HG03159 (cell line): ENCODE measurements around the gene CHST15.
"Not testable (repeated sequence)": the region's sequence is repeated elsewhere in the genome, so short reads cannot be mapped to it uniquely, and the experiment has no call there.

ENCODE experiments used
- ATAC-seq: cut with Tn5 transposase; IDR thresholded peaks from one replicate; pipeline ENCODE4 v1.9.1; 2021; ENCODE audit warnings: mild to moderate bottlenecking, moderate library complexity; ENCODE audit not compliant: unreplicated experiment

CHST15 gene

DNA sequence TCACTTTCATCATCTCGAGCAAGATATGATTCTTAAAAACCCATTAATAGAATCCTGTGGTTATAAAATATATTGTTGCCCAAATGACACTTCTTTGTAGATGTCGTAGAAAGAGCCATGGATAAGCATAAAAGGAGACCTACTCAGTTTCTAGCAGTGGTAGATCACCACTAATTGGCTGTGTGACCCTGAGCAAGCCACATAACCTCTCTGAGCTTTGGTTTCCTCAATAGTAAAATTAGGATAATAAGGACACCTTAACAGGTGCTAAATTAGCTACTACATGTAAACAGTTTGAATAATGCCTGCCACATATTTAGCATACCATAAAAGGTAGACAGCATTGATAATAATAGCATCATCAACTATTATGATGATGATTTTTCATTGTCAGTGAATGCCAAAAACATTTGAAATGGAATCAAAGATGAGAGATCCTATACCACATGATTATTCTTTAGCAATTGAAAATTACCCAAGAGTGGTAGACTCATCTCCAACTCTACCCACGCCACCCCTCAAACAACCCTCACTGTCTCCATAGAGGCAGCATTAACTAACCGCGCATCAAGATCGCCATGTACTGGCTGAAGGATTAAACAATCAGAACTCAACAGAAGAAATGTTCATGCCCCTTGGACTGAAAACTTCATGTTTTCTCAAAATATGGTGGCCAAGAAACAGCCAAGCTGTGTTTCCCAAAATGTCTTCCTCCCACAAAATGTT is 45.8 kb downstream of the CHST15 start:
- ATAC-seq = no peak

DNA sequence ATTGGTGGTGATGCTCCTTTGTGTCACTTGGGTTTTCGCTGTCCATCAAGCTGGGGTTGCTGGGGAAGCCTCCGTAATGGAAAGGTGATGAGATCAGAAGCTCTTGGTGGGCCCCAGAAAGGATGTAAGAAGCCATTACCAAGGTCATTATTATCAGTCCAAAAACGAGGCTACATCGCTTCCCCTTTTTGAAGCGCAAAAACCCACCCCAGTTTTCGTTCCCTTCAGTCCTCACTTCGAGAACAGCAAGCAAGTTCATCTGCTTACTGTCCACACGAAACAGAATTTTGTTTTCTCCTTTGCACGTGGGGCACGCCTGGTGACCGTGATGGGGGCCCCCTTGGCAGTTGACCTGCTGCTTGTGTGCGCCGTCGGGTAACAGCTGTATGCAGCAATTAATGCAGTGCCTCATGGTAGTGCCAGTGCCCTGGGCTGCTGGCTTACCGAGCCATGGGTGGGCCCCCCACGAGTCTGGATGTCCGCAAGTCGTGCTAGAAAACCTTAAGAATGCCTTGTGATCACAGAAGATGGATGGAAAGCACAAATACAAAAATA is 47.5 kb downstream of the CHST15 start:
- ATAC-seq = no peak

DNA sequence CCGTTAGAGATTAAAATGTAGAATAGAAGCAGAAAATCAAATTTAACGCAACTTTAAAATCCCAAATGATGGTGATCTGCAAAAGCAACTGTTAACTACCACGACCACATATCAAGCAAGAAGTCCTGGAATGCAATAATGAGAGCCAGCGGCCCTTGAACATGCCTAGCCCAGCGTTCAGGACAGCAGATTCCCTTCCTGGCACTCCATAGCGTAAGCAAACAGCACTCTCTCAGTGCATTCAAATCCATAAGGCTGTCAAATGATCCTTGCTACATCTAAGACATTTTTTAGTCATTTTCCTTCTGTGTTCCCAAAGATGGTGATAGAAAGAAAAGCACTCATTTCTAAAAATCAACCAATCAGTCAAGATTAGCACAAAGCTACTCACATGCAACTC is 48.1 kb downstream of the CHST15 start:
- no peak for ATAC-seq

DNA sequence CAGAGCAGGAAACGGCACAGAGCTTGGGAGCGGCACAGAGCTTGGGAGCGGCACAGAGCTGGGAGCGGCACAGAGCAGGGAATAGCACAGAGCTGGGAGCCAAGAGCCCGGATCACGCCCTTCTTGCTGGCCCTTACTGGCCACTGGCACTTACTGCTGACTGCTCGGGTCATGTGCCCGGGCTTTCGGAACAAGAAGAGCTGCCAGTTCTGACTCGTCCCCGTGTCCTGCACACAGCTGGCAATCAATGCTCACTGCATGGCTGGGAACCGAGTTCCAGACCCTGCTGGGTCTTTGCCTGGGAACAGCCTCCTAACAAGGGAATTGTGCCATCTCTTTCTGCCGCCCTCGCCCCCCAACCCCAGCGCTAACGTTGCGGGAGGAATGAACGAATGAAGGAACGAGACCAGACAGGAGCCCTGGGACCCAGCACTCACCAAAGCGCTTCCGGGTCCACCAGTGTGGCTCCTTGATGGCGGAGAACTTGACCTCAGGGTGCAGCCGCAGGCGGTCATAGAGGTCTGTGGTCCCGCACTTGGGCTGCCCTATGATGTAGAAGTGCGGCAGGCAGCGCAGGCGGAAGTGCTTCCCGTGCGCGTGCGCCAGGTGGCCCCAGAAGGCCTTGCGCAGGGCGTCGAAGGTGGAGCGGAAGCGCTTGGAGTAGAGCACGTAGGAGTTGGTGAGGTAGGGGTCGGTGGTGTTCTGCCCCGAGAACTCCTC is 49.1 kb downstream of the CHST15 start:
- no peak for ATAC-seq

DNA sequence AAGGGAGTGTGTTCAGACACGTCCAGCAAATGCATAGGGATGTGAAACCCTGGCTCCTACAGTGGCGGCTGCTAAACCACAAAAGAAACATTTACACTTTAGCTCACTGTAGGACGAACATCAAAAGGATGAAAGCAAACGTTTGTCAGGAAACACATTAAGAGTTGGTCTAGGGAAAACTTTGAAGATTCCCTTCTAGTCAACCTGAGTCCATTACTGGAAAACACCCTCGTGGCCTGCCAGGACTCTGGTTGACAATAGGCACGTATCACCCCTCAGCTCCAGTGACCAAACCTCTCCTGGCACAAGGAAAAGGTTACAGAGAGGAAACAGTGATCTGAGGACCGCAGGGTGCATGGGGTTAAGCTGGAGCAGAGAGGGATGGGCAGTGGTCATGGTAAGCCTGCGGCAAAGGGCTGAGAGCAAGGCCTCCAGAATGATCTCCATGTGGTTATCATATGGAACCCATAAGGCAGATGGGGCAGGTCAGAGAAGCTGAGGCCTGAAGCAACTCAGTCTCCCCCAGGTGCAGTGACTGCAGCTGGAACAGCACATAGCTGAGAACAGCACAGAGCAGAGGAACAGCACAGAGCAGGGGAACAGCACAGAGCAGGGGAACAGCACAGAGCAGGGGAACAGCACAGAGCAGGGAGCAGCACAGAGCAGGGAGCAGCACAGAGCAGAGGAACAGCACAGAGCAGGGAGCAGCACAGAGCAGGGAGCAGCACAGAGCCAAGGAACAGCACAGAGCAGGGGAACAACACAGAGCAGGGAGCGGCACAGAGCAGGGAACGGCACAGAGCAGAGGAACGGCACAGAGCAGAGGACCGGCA is 49.9 kb downstream of the CHST15 start:
- ATAC-seq = peak; percentile 63

DNA sequence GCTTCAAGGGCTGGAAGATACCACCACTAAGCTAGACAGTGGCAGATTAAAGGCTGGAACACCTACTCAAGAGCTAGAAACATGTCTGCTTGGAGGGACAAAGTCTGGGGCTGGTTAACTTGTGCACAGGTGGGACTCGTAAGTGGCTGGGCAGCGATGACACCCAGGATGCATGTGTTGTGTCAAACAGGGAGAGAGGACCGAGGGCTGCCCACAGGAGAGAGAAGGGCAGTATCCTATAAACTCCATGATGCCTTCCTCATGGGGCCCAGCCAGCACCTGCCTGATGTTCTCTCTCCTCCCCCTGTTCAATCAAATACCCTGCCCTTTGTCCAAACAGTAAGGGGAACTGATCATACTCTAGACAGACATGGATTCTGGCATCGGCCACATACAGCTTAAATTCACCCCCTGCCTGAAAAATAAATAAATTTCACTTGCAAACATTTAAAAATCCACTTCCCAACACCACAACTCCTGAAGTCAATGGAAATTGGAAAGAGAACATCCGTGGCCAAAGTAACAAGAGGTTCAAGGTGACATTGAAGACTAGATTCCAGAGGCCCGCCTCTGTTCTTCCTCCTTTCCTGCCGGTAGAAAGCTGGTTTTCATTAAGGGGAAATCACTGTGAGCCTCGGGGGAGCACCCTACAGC is 50.6 kb downstream of the CHST15 start:
- ATAC-seq = no peak

DNA sequence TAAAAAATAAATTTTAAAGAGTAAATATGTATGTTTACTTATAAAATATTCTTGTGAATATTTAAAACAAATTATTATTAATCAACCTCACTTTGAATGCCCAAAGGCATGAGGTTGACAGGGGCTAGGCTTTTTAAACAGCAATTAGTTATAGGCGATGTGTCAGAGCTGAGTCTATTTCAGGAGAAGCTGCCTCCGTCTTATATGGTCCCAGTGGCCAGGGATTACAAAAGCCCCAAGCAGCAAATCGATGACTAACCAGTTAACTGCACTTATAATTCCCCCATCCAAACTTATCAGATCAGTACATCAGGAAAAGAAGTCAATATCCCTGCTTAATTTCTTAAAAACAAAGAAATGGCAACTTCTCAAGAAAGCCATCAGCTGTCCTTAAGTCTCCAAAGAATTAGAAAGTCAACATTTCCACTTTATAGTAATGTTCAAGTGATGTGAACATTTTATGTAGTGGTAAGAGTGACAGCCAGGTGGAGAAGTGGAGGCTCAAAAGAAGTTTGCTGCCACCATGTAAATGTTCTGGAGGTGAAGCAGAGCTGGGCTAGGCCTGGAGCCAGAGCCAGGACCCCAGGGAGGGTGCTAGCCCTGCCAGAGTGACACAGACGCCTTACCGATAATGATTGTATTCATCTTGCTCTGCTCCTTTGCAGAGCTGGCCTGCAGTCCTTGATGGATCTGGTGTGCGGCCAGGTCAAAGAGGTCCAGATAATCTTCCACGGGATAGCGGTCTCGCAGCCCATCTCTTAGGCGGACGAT is 51.5 kb downstream of the CHST15 start:
- no peak for ATAC-seq

DNA sequence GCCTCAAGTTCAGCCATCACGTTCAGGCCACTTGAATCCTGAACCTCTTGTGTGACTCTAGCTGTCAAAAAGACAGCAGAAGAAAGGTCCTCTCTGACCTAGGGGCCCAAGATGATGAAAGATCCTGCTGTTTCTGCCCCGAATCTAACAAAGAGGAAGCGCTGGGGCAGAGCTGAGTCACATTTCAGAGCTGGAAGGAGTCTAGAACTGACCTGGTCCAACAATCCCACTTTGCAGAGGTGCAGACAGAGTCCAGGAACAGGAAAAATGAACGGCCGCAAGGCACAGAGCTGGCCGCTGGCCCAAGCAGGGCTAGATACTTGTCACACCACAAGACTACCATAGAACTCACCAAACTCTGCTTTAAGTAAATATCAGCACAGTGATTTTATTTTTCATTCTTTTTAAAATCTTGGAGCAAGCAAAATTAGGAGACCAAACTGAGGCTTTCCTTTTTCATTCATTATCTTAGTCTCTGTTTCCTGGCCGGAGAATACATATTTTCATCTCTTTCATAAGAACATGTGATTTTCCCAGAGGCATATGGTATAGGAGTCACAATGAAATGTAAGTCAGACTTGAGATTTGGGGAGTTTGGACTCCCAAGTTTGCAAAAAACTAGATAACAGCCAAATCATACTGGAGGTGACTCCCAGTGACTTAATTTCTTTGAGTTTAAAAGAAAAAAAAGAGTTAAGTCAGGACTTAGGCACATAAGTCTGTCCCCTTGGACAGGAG is 52.8 kb downstream of the CHST15 start:
- no peak for ATAC-seq

DNA sequence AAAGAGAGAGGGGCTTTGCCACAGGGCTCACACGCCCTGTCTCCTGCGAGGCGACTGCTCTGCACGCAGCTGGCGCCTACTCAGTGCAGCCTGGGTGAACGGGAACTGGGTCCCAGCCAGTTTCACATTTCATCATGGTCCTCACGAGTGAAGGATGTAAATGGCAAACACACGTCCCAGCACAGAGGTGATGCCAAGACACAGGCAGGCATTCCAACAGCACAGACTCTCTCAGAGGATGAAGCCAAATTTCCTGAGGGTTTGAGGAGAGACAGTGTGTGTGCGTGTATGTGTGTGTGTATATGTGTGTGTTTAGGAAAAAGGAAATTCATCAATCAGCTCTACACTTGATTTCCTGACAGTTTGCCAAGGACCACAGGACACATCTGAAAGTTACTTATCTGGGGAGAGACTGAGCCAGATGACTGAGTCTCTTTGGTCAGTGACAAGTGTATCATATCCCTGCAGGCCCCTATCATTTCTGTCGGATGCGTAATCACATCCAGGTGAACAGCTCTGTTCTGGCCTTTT is 53.9 kb downstream of the CHST15 start:
- ATAC-seq = no peak

DNA sequence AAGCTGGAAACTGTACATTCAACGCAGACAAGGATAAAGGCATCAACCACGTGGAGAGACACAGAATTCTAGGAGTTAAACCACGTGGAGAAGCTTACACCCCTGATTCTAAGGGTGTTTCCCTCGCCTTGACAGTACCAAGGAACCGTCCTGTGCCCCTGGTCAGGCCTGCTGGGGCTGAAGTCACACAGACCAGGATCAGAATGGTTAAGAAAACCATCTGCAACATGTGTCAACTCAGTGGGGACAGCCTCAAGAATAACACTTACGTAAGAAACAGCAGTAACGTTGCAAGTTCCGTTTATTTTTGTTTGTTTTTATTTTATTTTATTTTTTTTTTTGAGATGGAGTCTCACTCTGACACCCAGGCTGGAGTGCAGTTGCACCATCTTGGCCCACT is 55.6 kb downstream of the CHST15 start:
- no peak for ATAC-seq

DNA sequence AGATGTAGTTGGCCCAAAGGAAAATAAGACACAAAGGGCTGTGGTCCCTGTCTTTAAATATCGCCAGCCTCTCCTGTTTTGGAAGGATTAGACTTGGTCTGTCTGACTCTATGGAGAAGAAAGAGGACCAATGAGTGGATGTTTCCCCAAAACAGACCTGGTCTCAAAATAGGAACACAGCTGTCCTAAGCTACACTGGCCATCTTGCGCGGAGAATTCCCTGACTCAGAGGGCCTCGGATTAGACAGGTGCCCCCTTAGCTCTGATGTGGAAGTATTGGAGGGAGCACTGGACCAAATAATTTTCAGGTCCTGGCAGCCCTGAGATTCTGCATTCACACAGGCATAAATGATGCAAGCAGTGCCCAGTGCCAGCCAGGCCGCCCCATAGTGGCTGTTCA is 56.1 kb downstream of the CHST15 start:
- no peak for ATAC-seq

DNA sequence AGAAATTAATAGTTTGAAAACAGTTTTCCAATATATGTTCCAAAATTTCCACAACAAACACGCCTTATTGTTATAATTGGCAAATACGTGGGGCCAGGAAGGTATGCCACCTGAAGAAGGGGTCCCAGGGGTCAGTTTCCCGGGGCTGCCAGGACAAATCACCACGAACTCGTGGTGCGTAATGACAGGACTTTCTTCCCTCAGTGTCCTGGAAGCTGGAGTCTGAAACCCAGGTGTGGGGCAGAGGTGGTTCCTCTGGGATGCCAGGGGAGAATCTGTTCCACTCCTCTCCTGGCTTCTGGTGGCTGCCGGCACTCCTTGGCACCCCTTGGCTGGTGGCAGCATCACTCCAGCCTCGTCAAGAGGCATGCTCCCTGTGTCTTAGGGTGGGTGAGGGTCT is 56.7 kb downstream of the CHST15 start:
- ATAC-seq = no peak

DNA sequence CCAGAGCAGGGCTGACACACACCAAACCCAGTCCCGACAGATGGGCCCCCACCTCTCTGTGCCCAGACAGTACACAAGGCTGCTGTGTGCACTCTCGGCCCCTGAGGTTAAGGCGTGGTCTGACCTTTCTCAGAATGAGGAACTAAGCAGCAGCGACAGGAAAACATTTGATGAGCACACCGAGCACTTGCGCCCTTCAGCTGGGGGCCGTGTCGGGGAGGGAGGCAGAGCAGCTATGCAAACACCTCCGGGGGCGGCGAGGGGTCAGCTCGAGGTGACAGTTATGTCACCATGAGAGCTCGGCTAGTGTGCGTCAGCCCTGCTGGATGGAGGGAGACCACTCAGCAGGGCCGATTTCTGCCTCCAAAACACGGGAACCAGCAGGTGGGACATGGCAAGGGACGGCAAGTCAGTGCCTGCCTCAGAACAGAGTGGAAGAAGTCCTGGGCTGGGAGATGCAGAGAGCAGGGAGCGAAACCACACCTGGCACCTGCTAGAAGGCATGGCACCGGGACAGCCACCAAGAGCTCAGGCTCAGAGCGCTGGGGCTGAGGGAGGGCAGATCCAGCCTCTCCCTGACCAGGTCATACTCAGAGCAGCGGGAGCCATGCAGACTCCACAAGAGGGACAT is 57.4 kb downstream of the CHST15 start:
- peak; percentile 99 for ATAC-seq

DNA sequence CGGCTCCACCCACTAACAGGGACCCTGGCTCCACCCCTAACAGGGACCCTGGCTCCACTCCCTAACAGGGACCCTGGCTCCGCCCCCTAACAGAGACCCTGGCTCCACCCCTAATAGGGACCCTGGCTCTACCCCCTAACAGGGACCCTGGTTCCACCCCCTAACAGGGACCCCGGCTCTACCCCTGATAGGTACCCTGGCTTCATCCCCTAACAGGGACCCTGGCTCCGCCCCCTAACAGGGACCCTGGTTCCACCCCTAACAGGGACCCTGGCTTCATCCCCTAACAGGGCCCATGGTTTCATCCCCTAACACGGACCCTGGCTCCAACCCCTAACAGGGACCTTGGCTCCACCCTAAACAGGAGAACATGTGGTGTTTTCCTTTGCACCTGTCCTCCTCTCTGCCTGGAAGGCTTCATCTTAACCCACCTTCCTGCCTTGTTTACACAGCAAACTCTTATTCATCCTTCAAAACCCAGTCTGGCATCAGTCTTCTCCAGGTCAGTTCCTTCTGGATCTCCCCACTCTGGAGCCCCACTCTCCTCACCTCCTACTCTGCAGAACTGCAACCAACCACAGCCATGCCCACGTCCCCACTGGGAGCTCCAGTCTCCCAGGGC is 58.0 kb downstream of the CHST15 start:
- no peak for ATAC-seq

DNA sequence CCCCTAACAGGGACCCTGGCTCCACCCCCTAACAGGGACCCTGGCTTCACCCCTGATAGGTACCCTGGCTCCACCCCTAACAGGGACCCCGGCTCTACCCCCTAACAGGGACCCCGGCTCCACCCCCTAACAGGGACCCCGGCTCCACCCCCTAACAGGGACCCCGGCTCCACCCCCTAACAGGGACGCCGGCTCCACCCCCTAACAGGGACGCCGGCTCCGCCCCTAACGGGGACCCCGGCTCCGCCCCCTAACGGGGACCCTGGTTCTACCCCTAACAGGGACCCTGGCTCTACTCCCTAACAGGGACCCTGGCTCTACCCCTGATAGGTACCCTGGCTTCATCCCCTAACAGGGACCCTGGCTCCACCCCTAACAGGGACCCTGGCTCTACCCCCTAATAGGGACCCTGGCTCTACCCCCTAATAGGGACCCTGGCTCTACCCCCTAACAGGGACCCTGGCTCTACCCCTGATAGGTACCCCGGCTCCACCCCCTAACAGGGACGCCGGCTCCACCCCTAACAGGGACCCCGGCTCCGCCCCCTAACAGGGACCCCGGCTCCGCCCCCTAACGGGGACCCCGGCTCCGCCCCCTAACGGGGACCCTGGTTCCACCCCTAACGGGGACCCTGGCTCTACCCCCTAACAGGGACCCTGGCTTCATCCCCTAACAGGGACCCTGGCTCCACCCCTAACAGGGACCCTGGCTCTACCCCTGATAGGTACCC is 58.7 kb downstream of the CHST15 start:
- not testable (repeated sequence) for ATAC-seq

DNA sequence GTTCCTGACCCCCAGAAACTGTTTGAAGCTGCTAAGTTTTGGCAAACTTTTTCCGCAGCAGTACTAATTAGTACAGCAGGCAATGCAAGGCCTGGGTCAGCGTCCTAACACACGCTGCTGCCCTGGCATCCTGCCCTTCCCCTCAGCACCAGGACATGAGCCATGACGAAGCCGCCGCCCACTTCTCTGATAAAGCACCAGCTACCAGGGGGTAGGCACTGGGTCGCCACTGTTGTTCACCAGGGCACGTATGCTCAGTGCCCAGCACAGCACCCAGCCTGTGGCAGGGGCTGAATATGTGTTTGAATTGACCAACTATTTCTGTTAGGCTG is 59.5 kb downstream of the CHST15 start:
- ATAC-seq = no peak

DNA sequence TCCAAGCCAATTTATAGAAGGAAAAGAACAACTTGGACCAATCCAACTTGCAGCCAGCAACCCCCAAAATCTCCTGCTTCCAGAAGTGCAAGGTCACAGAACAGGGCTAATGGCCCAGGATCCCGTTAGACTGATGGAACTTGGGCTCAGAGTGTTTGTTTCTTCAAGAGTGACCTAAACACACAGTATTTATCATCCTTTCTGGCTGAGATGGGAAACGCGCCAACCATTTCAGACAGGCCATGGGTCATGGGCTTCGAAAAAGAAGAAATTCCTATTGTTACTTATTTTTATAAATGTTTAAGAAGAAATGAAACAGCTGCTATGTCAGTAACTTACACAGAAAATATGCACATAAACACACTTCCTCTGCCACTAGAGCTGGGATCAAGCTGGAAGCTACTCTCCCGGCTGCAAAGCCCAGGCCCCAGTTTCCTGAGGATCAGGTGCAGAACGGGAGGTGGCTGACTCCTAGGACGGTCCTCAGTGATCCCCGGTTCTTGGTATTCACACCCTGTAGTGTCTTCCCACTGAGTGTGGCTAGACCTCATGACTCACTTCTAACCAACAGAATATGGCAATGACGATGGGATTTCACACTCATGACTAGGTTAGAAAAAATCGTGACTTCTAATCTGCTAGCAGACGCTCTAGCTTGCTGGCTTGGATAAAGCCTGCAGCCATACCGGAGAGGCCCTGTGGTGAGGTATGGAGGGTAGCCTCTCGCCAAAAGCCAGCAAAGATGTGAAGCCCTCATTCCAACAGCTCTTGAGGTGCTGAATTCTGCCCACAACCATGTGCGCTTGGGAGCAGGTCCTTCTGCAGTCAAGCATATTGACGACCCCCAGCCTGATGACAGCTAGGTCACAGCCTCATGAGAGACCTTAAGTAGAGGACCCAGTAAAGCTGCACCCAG is 60.2 kb downstream of the CHST15 start:
- ATAC-seq = no peak
